TTC549 (cell line): Measurements from ENCODE around the gene SMYD2.
"Not testable (repeated sequence)": the region's sequence is repeated elsewhere in the genome, so short reads cannot be mapped to it uniquely, and the experiment has no call there.

ENCODE experiments used
- FAIRE-seq: peaks from 2 replicates; lab custom pipeline; 2012; peaks lifted over from hg19 to GRCh38; lab: Jason Lieb, UNC

The SMYD2 gene

GRCh38 chr1:214271995-214272731, 8.8 kb upstream of the SMYD2 start:
- no peak for FAIRE-seq

- FAIRE-seq: no peak
Measured at GRCh38 chr1:214272964-214273533, 7.9 kb upstream of the SMYD2 start.

GRCh38 chr1:214275700-214276099, 5.3 kb upstream of the SMYD2 start:
- not testable (repeated sequence) for FAIRE-seq

- no peak for FAIRE-seq
Measured at GRCh38 chr1:214276786-214277185, 4.2 kb upstream of the SMYD2 start.

- FAIRE-seq: no peak
Measured at GRCh38 chr1:214277704-214278635, 3.0 kb upstream of the SMYD2 start.

GRCh38 chr1:214280386-214281020, 456 bp upstream of the SMYD2 start:
- FAIRE-seq: no peak

- FAIRE-seq: no peak
Measured at GRCh38 chr1:214281720-214282629, 1.0 kb downstream of the SMYD2 start.

- no peak for FAIRE-seq
Measured at GRCh38 chr1:214282630-214283242, 1.8 kb downstream of the SMYD2 start.

- no peak for FAIRE-seq
Measured at GRCh38 chr1:214285610-214286440, 4.9 kb downstream of the SMYD2 start.

- no peak for FAIRE-seq
Measured at GRCh38 chr1:214287884-214288283, 6.9 kb downstream of the SMYD2 start.

- FAIRE-seq: no peak
Measured at GRCh38 chr1:214289574-214290272, 8.8 kb downstream of the SMYD2 start.

- FAIRE-seq: no peak
Measured at GRCh38 chr1:214290424-214291037, 9.6 kb downstream of the SMYD2 start.

- no peak for FAIRE-seq
Measured at GRCh38 chr1:214292322-214292721, 11.4 kb downstream of the SMYD2 start.

GRCh38 chr1:214295934-214296333, 15.0 kb downstream of the SMYD2 start:
- no peak for FAIRE-seq

- no peak for FAIRE-seq
Measured at GRCh38 chr1:214296860-214297745, 16.1 kb downstream of the SMYD2 start.

GRCh38 chr1:214300149-214300780, 19.3 kb downstream of the SMYD2 start:
- no peak for FAIRE-seq

- no peak for FAIRE-seq
Measured at GRCh38 chr1:214301526-214301925, 20.6 kb downstream of the SMYD2 start.
